Cardiac muscle cell (in vitro differentiated cells and primary cell): ENCODE data around the gene SUSD1. TPM values are rescaled to one million over a fixed set of nuclear protein-coding genes. Genes with fewer than 3 reads are reported as not detected.
A peak's percentile ranks its signal among the peaks of the same experiment; 100 is the strongest.

Experiments used
- DNase-seq, 2 donors: peaks; one replicate each; pipeline versions ENCODE4 v3.0.0 to v3.0.0-alpha.2; 2010 to 2017; ENCODE audit warnings: low read depth in 1 of 2, low spot score in 1 of 2
- H3K27ac ChIP-seq: fragments of 200-600 bp; sonication (generic); 2 replicates; pipeline ENCODE4 v1.5.1; 2016
- H3K27me3 ChIP-seq: fragments of 200-600 bp; sonication (generic); 2 replicates; pipeline ENCODE4 v1.6.0; 2016; ENCODE audit warnings: control low read depth
- H3K36me3 ChIP-seq: fragments of 200-600 bp; sonication (generic); 2 replicates; pipeline ENCODE4 v1.5.1; 2016; ENCODE audit warnings: control low read depth
- H3K4me1 ChIP-seq: fragments of 200-600 bp; sonication (generic); 2 replicates; pipeline ENCODE4 v1.8.1; 2017; ENCODE audit warnings: low read depth, mild to moderate bottlenecking, mixed run types
- H3K4me3 ChIP-seq: fragments of 200-600 bp; sonication (generic); 2 replicates; pipeline ENCODE4 v1.5.1; 2016; ENCODE audit warnings: mild to moderate bottlenecking
- H3K9me3 ChIP-seq: fragments of 200-600 bp; sonication (generic); 2 replicates; pipeline ENCODE4 v1.5.1; 2017; ENCODE audit warnings: low read depth, mild to moderate bottlenecking, control low read depth
- CTCF ChIP-seq: IDR thresholded peaks from 2 replicates; pipeline ENCODE4 v1.5.1; 2012; ENCODE audit warnings: low read depth, mild to moderate bottlenecking, low read length
- polyA plus RNA-seq: library from polyadenylated mRNA; unstranded; fragments of >200 nt; fragmentation: Nextera tagmentation; extraction: Ambion mirVana; gene quantifications from 2 replicates; pipeline ENCODE4 v1.2.1, GENCODE V29; 2016
- total RNA-seq: library from RNA; depleted of rRNA; stranded (reverse); fragments of >200 nt; gene quantifications from 2 replicates; pipeline ENCODE4 v1.2.3, GENCODE V29; 2016

The SUSD1 gene
- total and polyA plus RNA-seq, 2 experiments from 2014 or later: 9.7 to 15.2 TPM

- no peaks in the 10 kb centered on the region for H3K27me3 ChIP-seq
- no peak overlapping the region for H3K4me3 ChIP-seq
- no peaks in the 10 kb centered on the region for H3K9me3 ChIP-seq
- no peaks in the 10 kb centered on the region for H3K4me1 ChIP-seq
- H3K36me3 ChIP-seq: no peaks in the 10 kb centered on the region
- no peak for DNase-seq
- H3K27ac ChIP-seq: no peak overlapping the region
- TF ChIP-seq CTCF: no peak
These were observed 12.3 kb downstream of the SUSD1 start for GRCh38 chr9:112162621-112163413.

GRCh38 chr9:112159781-112160180 is 15.3 kb downstream of the SUSD1 start:
- no peak for TF ChIP-seq CTCF

GRCh38 chr9:112158656-112159367 is 16.3 kb downstream of the SUSD1 start:
- H3K27ac ChIP-seq: no peak overlapping the region

More at GRCh38 chr9:112159781-112160180, 15.3 kb downstream of the SUSD1 start:
- Histone ChIP-seq H3K27ac (no peak overlapping the region), H3K9me3 (no peaks in the 10 kb centered on the region), H3K4me3 (no peak overlapping the region), H3K4me1 (no peaks in the 10 kb centered on the region), H3K36me3 (no peaks in the 10 kb centered on the region), H3K27me3 (no peaks in the 10 kb centered on the region)
- peak in 1 of 2 donors; percentile 20 for DNase-seq

GRCh38 chr9:112157961-112158360 is 17.1 kb downstream of the SUSD1 start:
- no peak overlapping the region for H3K27ac ChIP-seq
- no peak for DNase-seq
- no peaks in the 10 kb centered on the region for H3K27me3 ChIP-seq
- no peaks in the 10 kb centered on the region for H3K9me3 ChIP-seq
- no peak for TF ChIP-seq CTCF
- no peaks in the 10 kb centered on the region for H3K36me3 ChIP-seq
- H3K4me1 ChIP-seq: no peaks in the 10 kb centered on the region
- no peak overlapping the region for H3K4me3 ChIP-seq

More at GRCh38 chr9:112158656-112159367, 16.3 kb downstream of the SUSD1 start:
- DNase-seq: no peak
- Histone ChIP-seq H3K4me3 (no peak overlapping the region), H3K4me1 (no peaks in the 10 kb centered on the region), H3K36me3 (no peaks in the 10 kb centered on the region), H3K27me3 (no peaks in the 10 kb centered on the region), H3K9me3 (no peaks in the 10 kb centered on the region)
- no peak for TF ChIP-seq CTCF

GRCh38 chr9:112157087-112157486 is 18.0 kb downstream of the SUSD1 start:
- TF ChIP-seq CTCF: no peak
- Histone ChIP-seq H3K4me3 (no peak overlapping the region), H3K9me3 (no peaks in the 10 kb centered on the region)

More at GRCh38 chr9:112157087-112157486, 18.0 kb downstream of the SUSD1 start:
- no peak overlapping the region for H3K27ac ChIP-seq
- no peaks in the 10 kb centered on the region for H3K4me1 ChIP-seq
- H3K36me3 ChIP-seq: no peaks in the 10 kb centered on the region
- DNase-seq: no peak
- H3K27me3 ChIP-seq: no peaks in the 10 kb centered on the region
